A549 (cell line): ENCODE results near the gene NEGR1. TPM values are rescaled to one million over a fixed set of nuclear protein-coding genes. Genes with fewer than 3 reads are reported as not detected.

Experiments used
- ATAC-seq, 2 experiments: fragments of 200-7000 bp in 1 of 2; fragments of >200 bp in 1 of 2; cut with Nextera tagmentation in 1 of 2; cut with Tn5 transposase in 1 of 2; 3 replicates each; pipeline versions ENCODE4 v1.8.0 to v1.9.1; 2018 to 2020; ENCODE audit warnings: mild to moderate bottlenecking in 1 of 2, moderate library complexity in 1 of 2
- CTCF ChIA-PET: fragments of 300-600 bp; sonication (Branson Sonifier 250); formaldehyde crosslinking; extraction: SDS; loops from one replicate; lab custom pipeline; 2021; ENCODE audit warnings: antibody characterized with exemption, inconsistent platforms; lab: Yijun Ruan, JAX
- POLR2A ChIA-PET: fragments of 350-600 bp; formaldehyde crosslinking; extraction: SDS; loops from one replicate; lab custom pipeline; 2021; ENCODE audit warnings: antibody characterized with exemption, inconsistent platforms; lab: Yijun Ruan, JAX
- DNase-seq, 2 experiments: peaks; one replicate each; pipeline versions ENCODE4 v3.0.0 to v3.0.0-alpha.2; 2011 to 2016; ENCODE audit warnings: low read depth in 1 of 2, low spot score in 1 of 2
- FAIRE-seq: peaks from 2 replicates; lab custom pipeline; 2011; peaks lifted over from hg19 to GRCh38; lab: Jason Lieb, UNC
- H3K27ac ChIP-seq, 2 experiments: fragments of >200 bp; sonication (Bioruptor Twin); formaldehyde crosslinking; 3 replicates each; pipeline ENCODE4 v1.5.1; 2016 to 2017
- H3K4me1 ChIP-seq: fragments of >200 bp; sonication (Bioruptor Twin); formaldehyde crosslinking; 3 replicates; pipeline ENCODE4 v1.6.1; 2016
- H3K4me2 ChIP-seq: fragments of >200 bp; sonication (Bioruptor Twin); formaldehyde crosslinking; 3 replicates; pipeline ENCODE4 v1.6.1; 2016
- H3K4me3 ChIP-seq: fragments of >200 bp; sonication (Bioruptor Twin); formaldehyde crosslinking; 3 replicates; pipeline ENCODE4 v1.5.1; 2016
- H3K9me3 ChIP-seq: fragments of >200 bp; sonication (Bioruptor Twin); formaldehyde crosslinking; 3 replicates; pipeline ENCODE4 v1.6.1; 2016
- BHLHE40 ChIP-seq: IDR thresholded peaks from 2 replicates; pipeline ENCODE4 v1.6.1; 2012; ENCODE audit warnings: low read depth, low read length, inconsistent platforms
- CEBPB ChIP-seq, 2 experiments: fragments of >200 bp in 1 of 2; sonication (Bioruptor Twin) in 1 of 2; formaldehyde crosslinking in 1 of 2; IDR thresholded peaks; 2 replicates each; pipeline ENCODE4 v1.6.1; 2012 to 2016
- CHD2 ChIP-seq: fragments of 150-350 bp; IDR thresholded peaks from 2 replicates; pipeline ENCODE4 v1.6.1; 2014; ENCODE audit warnings: low read length; ENCODE audit not compliant: partially characterized antibody
- CTCF ChIP-seq: fragments of >200 bp; sonication (Bioruptor Twin); formaldehyde crosslinking; IDR thresholded peaks from 3 replicates; pipeline ENCODE4 v1.5.1; 2016
- E2F6 ChIP-seq: IDR thresholded peaks from 2 replicates; pipeline ENCODE4 v1.6.1; 2012; ENCODE audit warnings: low read depth, borderline replicate concordance
- FOSB ChIP-seq: fragments of 250-450 bp; sonication (Bioruptor Pico); IDR thresholded peaks from 2 replicates; pipeline ENCODE4 v1.5.0; 2020; ENCODE audit warnings: mild to moderate bottlenecking, moderate library complexity
- FOSL2 ChIP-seq, 2 experiments: fragments of 450-650 bp in 1 of 2; fragments of >200 bp in 1 of 2; sonication (Bioruptor Twin) in 1 of 2; formaldehyde crosslinking; IDR thresholded peaks; 2 replicates each; pipeline versions ENCODE4 v1.5.0 to v1.6.1; 2016 to 2020; ENCODE audit warnings: mild to moderate bottlenecking in 1 of 2, moderate library complexity in 1 of 2
- HMGXB4 ChIP-seq: fragments of 250-450 bp; sonication (Bioruptor Pico); IDR thresholded peaks from 2 replicates; pipeline ENCODE4 v1.5.0; 2021; ENCODE audit warnings: mild to moderate bottlenecking, moderate library complexity, borderline replicate concordance
- HOXB5 ChIP-seq: fragments of 250-450 bp; sonication (Bioruptor Pico); IDR thresholded peaks from 2 replicates; pipeline ENCODE4 v1.5.0; 2020; ENCODE audit warnings: mild to moderate bottlenecking, moderate library complexity
- KDM1A ChIP-seq: fragments of 200-600 bp; sonication (generic); IDR thresholded peaks from 2 replicates; pipeline ENCODE4 v1.6.1; 2016; ENCODE audit warnings: low read depth, mild to moderate bottlenecking
- NFE2L2 ChIP-seq: fragments of 150-350 bp; conservative IDR thresholded peaks from 2 replicates; pipeline ENCODE4 v1.6.1; 2014; ENCODE audit warnings: low read length
- POLR2A ChIP-seq: IDR thresholded peaks from 2 replicates; pipeline ENCODE4 v1.6.1; 2012; ENCODE audit warnings: mild to moderate bottlenecking, low read length
- POLR2AphosphoS2 ChIP-seq: conservative IDR thresholded peaks from 2 replicates; pipeline ENCODE4 v1.6.1; 2012; ENCODE audit warnings: low read length, improper control_type of control experiment, inconsistent platforms
- RARB ChIP-seq: fragments of 250-450 bp; sonication (Bioruptor Pico); IDR thresholded peaks from 2 replicates; pipeline ENCODE4 v1.8.0; 2021; ENCODE audit warnings: mild to moderate bottlenecking, moderate library complexity
- RCOR1 ChIP-seq: fragments of 150-350 bp; IDR thresholded peaks from 2 replicates; pipeline ENCODE4 v1.6.1; 2014; ENCODE audit warnings: antibody characterized with exemption, low read length, low read depth
- REST ChIP-seq: fragments of 200-600 bp; sonication (generic); IDR thresholded peaks from 2 replicates; pipeline ENCODE4 v1.6.1; 2016; ENCODE audit warnings: antibody characterized with exemption, mild to moderate bottlenecking, moderate library complexity
- RFX5 ChIP-seq: fragments of 450-650 bp; IDR thresholded peaks from 2 replicates; pipeline ENCODE4 v1.7.1; 2014; ENCODE audit warnings: antibody characterized with exemption, mild to moderate bottlenecking, moderate library complexity
- ZNF302 ChIP-seq: fragments of 250-450 bp; sonication (Bioruptor Pico); IDR thresholded peaks from 2 replicates; pipeline ENCODE4 v1.9.0; 2021; ENCODE audit warnings: inconsistent platforms, mild to moderate bottlenecking, moderate library complexity
- ZSCAN20 ChIP-seq: fragments of 250-450 bp; sonication (Bioruptor Pico); IDR thresholded peaks from 2 replicates; pipeline ENCODE4 v1.8.0; 2022; ENCODE audit warnings: mild to moderate bottlenecking, moderate library complexity
- whole genome bisulfite sequencing: methylation state at CpG from one replicate; pipeline ENCODE4 v1.1.6; 2017; ENCODE audit errors: missing lambda C conversion rate; 5-methylcytosine and 5-hydroxymethylcytosine counted together
- polyA plus RNA-seq, 4 experiments: library from polyadenylated mRNA; depleted of rRNA in 3 of 4; stranded (reverse); fragments of >200 nt; fragmentation: RNase III in 1 of 4; extraction: RNeasy Plus Mini Kit Qiagen cat#74134 plus additional on column Dnase treatment in 1 of 4; gene quantifications; 2 replicates in 3 of 4; 3 replicates in 1 of 4; pipeline ENCODE4 v1.2.3, GENCODE V29; 2011 to 2017
- TF ChIP-seq, protein P1 (sequence below): fragments of 450-650 bp; IDR thresholded peaks from 2 replicates; pipeline ENCODE4 v1.6.1; 2014; ENCODE audit warnings: antibody characterized with exemption

The NEGR1 gene
- polyA plus RNA-seq, 2 of the 4 experiments (the other 2 are of a cell fraction): not detected

DNA sequence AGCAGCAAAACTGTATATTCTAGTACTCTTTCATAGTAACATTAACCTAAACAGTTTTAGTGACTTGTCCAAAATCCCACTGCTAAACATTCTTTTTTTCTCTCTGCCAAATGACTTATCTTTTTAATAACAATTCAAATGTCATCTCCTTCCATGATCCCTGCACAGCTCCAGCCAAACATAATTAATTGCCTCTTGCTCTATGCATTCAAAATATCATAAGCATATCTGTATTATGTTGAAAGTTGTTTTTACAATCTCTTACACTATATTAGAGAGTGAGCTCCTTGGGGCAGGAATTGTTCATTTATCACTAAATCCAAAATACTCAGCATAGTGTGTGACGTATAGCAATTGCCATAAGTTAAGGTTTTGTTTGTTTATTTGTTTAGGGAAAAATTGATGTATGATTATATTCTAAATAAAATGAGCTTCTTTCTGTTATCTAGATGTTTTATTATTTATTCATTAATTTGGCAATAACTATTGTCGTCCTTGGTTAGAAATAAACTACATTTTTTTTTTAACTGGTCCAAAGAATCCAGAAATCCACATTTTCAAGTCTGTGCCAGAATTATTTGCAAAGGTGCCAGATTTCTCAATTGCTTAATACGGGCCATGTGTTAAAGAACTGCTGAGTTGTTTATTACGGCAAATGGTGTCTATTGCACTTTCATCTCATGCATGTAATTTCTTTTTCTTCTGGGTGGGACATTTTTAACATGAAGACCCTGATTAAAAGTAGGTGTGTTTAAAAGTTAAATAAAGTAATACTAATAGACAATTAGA is 624.3 kb downstream of the NEGR1 start:
- 8% methylated on average over 4 of the region's 4 CpGs for WGBS
- TF ChIP-seq POLR2A: no peak
- TF ChIP-seq HMGXB4 (CRISPR knock-in tag): no peak
- no peak for TF ChIP-seq HOXB5 (CRISPR knock-in tag)
- no peak for TF ChIP-seq RFX5
- no peak for TF ChIP-seq CHD2
- no peak for TF ChIP-seq POLR2AphosphoS2
- TF ChIP-seq REST: no peak
- TF ChIP-seq BHLHE40: no peak
- no peak for TF ChIP-seq NFE2L2
- TF ChIP-seq, protein P1, sequence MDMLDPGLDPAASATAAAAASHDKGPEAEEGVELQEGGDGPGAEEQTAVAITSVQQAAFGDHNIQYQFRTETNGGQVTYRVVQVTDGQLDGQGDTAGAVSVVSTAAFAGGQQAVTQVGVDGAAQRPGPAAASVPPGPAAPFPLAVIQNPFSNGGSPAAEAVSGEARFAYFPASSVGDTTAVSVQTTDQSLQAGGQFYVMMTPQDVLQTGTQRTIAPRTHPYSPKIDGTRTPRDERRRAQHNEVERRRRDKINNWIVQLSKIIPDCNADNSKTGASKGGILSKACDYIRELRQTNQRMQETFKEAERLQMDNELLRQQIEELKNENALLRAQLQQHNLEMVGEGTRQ: no peak
- TF ChIP-seq CEBPB (IDR thresholded peaks at IDR 0.05): no peak
- no peak for TF ChIP-seq RCOR1
- TF ChIP-seq E2F6: no peak
- TF ChIP-seq ZNF302 (CRISPR knock-in tag): no peak
- no peak for TF ChIP-seq CTCF
- no peak for TF ChIP-seq ZSCAN20 (CRISPR knock-in tag)
- ATAC-seq: no peak
- Histone ChIP-seq H3K9me3 (no peaks in the 10 kb centered on the region), H3K27ac (no peak overlapping the region), H3K4me1 (no peaks in the 10 kb centered on the region), H3K4me3 (no peak overlapping the region), H3K4me2 (no peak overlapping the region)
- DNase-seq: no peak
- POLR2A ChIA-PET: no interaction called here
- no peak for FAIRE-seq
- CTCF ChIA-PET: no interaction called here

GRCh38 chr1:71656902-71657301 is 625.4 kb downstream of the NEGR1 start:
- no peaks in the 10 kb centered on the region for H3K9me3 ChIP-seq
- H3K4me2 ChIP-seq: no peak overlapping the region
- no peak overlapping the region for H3K4me3 ChIP-seq
- no peak for DNase-seq
- WGBS: 3% methylated on average over 1 of the region's 1 CpG
- TF ChIP-seq FOSB (no peak), POLR2AphosphoS2 (no peak), FOSL2 (IDR thresholded peaks at IDR 0.05) (no peak), FOSL2 (CRISPR knock-in tag; IDR thresholded peaks at IDR 0.05) (no peak), RARB (CRISPR knock-in tag) (no peak), KDM1A (no peak), CEBPB (IDR thresholded peaks at IDR 0.05) (no peak), POLR2A (no peak)
- no peaks in the 10 kb centered on the region for H3K4me1 ChIP-seq
- no peak for ATAC-seq
- CTCF ChIA-PET: no interaction called here
- POLR2A ChIA-PET: no interaction called here
- no peak for FAIRE-seq
- H3K27ac ChIP-seq: no peak overlapping the region
